ENCODE measurements around the gene POU6F2.

The POU6F2 gene

DNA sequence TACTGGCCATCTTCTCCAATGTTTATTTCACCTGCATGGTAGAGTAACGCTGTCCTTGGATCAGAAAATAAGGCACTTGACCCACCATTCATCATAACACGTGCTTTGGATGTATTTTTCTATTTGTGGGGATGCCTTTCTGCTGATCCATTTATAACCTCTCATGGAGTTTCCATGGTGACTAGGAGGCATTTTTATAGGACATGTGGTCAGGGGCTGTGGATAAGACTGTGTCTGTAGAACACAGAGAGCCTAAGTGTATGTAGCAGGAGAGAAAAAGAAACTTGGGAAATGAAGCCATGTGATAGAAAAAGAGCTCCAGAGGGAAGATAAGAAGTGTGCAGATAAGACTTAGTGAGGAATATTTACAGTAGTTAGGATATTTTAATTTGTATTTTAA lies 184.2 kb downstream of the POU6F2 start:
- H3K4me3 ChIP-seq (replicated peaks; ENCODE audit: low read depth, low read length) = no peak overlapping the region
- TF ChIP-seq, protein P1, sequence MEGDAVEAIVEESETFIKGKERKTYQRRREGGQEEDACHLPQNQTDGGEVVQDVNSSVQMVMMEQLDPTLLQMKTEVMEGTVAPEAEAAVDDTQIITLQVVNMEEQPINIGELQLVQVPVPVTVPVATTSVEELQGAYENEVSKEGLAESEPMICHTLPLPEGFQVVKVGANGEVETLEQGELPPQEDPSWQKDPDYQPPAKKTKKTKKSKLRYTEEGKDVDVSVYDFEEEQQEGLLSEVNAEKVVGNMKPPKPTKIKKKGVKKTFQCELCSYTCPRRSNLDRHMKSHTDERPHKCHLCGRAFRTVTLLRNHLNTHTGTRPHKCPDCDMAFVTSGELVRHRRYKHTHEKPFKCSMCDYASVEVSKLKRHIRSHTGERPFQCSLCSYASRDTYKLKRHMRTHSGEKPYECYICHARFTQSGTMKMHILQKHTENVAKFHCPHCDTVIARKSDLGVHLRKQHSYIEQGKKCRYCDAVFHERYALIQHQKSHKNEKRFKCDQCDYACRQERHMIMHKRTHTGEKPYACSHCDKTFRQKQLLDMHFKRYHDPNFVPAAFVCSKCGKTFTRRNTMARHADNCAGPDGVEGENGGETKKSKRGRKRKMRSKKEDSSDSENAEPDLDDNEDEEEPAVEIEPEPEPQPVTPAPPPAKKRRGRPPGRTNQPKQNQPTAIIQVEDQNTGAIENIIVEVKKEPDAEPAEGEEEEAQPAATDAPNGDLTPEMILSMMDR (IDR thresholded peaks at IDR 0.05; ENCODE audit: low read length, missing control alignments) = no peak
- no peak for DNase-seq (ENCODE audit: low read depth)

DNA sequence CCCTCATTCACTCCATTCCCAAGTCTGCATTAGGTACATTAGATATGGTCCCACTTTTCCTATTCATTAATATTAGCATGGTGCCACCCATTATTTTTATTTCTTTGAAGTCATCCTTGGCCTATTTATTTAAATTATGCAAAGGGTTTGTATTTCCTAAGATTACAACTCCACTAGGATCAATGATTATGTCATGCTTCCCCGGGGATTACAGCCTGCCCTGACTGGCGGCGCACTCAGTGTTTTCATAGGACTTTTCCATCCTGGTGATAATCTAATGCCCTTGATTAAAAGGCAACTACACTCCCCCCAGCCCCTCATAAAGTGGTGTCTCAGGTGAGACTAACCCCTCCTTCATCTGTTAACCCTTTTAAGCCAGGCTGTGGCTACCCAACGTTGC lies 187.2 kb downstream of the POU6F2 start:
- DNase-seq (ENCODE audit: low read depth) = no peak
- no peak overlapping the region for H3K4me3 ChIP-seq (replicated peaks; ENCODE audit: low read depth, low read length)
- TF ChIP-seq, protein P1 (IDR thresholded peaks at IDR 0.05; ENCODE audit: low read length, missing control alignments) = no peak

DNA sequence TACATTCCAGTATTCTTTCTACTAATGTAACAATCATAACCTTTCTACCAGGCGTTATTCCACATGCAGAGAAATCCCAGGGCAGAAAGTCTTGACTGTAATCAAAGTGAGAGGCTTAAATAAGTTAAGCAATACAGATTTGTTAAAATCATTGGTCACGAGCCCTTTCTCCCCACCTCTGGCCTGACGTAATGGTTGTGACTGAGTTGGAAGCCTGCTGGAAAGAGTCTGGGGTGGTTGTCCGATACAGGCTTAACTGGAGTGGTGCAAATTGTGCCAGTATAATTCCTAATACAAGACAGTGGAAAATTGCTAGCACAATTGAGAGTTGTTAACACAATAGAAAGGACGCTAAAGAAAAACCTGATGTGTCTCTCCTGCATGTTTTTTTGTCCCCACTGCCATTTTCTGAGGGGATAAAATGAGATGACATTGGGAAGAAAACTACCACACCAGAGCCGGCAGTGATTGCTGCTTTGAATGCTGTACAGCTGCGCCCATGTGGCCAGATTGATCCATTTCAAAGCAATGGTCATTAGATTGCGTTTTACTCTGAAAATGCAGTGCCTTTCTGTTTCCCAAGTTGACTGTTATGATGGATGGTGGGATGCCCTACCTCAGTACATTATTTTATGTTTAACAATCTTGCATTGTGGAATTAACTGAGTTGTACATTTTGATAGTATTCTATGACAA lies 190.8 kb downstream of the POU6F2 start:
- TF ChIP-seq, protein P1 (IDR thresholded peaks at IDR 0.05; ENCODE audit: low read length, missing control alignments) = no peak

DNA sequence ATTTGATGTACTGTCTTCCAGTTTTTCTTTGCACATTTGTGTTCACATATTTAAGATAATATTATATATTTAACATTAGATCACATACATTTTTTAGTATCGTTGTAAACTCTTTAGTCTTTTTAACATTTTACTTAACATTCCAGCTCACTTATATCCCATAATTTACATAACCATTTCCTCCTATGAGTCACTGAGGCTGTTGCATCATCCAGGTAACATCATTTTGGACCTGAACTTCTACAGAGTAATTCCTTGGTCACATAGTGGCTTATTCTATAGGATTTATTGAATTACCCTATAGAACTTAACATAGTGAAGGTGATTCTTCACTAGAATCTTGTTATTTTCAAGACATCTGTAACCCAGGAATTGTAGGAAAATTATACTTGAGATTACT lies 194.4 kb downstream of the POU6F2 start:
- TF ChIP-seq, protein P1 (IDR thresholded peaks at IDR 0.05; ENCODE audit: low read length, missing control alignments) = no peak
- no peak overlapping the region for H3K4me3 ChIP-seq (replicated peaks; ENCODE audit: low read depth, low read length)
- DNase-seq (ENCODE audit: low read depth) = no peak

More for the DNA sequence above, 190.8 kb downstream of the POU6F2 start:
- DNase-seq (ENCODE audit: low read depth) = no peak
- no peak overlapping the region for H3K4me3 ChIP-seq (replicated peaks; ENCODE audit: low read depth, low read length)

DNA sequence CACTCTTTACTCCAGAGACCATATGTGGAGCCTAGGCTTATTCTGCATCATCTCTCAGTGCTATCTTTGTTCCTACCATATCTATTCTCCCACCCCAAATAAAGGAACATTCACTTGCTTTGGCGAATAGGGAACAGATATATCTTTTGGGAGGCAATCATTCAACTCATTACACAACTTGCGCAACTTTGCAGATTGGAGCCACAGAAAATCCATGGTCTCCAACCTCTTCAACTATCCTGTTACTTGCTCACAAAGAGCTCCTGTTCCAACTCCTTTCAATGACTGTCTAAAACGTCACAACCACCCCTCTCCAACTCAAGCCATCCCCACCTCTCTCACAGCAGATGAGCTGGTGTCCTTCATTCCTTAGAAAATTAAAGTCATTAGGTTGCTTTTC lies 203.7 kb downstream of the POU6F2 start:
- TF ChIP-seq, protein P1 (IDR thresholded peaks at IDR 0.05; ENCODE audit: low read length, missing control alignments) = no peak
- H3K4me3 ChIP-seq (replicated peaks; ENCODE audit: low read depth, low read length) = no peak overlapping the region
- no peak for DNase-seq (ENCODE audit: low read depth)

DNA sequence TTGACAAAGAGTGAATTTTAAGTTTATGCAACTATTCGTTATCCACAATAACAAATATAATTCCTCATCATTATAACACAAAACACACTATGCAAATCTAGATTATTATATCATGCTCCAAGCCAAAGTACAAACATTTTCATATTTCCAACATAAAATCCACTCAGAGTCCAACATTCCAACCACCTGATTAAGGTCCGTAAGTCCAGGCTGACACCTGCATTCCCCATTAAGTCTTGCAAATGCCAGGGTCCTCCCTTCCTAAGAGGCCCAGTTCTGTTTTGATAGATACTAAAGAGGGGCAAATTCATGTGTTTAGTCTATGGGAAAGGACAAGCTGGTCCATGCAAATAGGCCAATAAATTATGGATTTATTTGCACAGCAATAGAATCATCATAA lies 206.1 kb downstream of the POU6F2 start:
- DNase-seq (ENCODE audit: low read depth) = no peak
- TF ChIP-seq, protein P1 (IDR thresholded peaks at IDR 0.05; ENCODE audit: low read length, missing control alignments) = no peak
- no peak overlapping the region for H3K4me3 ChIP-seq (replicated peaks; ENCODE audit: low read depth, low read length)

DNA sequence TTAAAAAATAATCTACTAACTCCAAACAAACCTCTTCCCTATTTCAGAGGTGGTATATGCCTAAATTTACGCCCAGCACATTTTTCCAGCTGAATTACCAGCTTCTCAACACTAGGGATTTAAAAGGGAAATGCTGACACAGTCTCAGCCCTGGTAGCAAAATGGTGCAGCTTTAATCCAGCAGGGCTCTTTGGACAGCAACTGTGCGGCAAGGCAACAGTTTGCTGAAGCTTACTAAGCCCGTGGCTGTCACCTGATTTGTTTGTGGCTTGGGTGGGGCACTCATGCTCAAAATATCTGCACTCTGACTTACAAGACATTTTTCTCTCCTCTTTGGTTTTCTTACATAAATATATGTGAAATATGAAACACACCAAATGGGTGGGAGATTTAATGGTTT lies 206.7 kb downstream of the POU6F2 start:
- TF ChIP-seq, protein P1 (IDR thresholded peaks at IDR 0.05; ENCODE audit: low read length, missing control alignments) = no peak
- DNase-seq (ENCODE audit: low read depth) = no peak
- no peak overlapping the region for H3K4me3 ChIP-seq (replicated peaks; ENCODE audit: low read depth, low read length)

All from fibroblast of pulmonary artery (primary cell).